Heart left ventricle (tissue), 13 donors: Measurements from ENCODE around the gene GPC6.

Experiments
- CTCF ChIP-seq, 12 donors: fragments of 200-600 bp; sonication (generic) in 4 of 12; IDR thresholded peaks; one replicate each; pipeline versions ENCODE4 v1.5.0 to v1.8.0; 2018 to 2022; ENCODE audit warnings: antibody characterized with exemption in 12 of 12, mild to moderate bottlenecking in 5 of 12
- POLR2A ChIP-seq, 2 donors: fragments of 450-650 bp; IDR thresholded peaks; one replicate each; pipeline ENCODE4 v1.6.1; 2017; ENCODE audit warnings: antibody characterized with exemption in 2 of 2, mild to moderate bottlenecking in 2 of 2, moderate library complexity in 2 of 2
- donor health status: ischemic (EF 13 %, LVEDD 7.1; RV severe dilation, severe dysfunction).
- donor health status: DM: no; HTN: yes; CAD: no.
- donor health status: DM: no; HTN: no; CAD: no.
- donor health status: ischemic (EF 25% LVEDD 6.9; RV normal size, moderate dysfunction).
- donor health status: ischemic (EF 25% LVEDD 5.7; RV mildly dilated, moderate dysfunction).
- donor health status: ischemic (EF 35%, LVEDD 5.7; RV mildly dilated, moderate dysfunction).
- donor health status: nonischemic (EF 11% LVEDD 7.7; RV severe dilation, severe dysfunction).
- donor health status: DM: yes; HTN: yes; CAD: no.
- donor health status: PGD.
- donor health status: ischemic (EF 29% LVEDD 5.4; RV normal size, mild dysfunction).
- donor health status: nonischemic (EF 23%, LVEDD 6.1; RV moderate dilation, normal function).

- no peak for TF ChIP-seq POLR2A (IDR thresholded peaks at IDR 0.05)
- TF ChIP-seq CTCF (IDR thresholded peaks at IDR 0.05), result no peak
Measured at GRCh38 chr13:93959796-93960533, 733.4 kb downstream of the GPC6 start.
